Measurements from ENCODE around the gene TMEM201.

DNA sequence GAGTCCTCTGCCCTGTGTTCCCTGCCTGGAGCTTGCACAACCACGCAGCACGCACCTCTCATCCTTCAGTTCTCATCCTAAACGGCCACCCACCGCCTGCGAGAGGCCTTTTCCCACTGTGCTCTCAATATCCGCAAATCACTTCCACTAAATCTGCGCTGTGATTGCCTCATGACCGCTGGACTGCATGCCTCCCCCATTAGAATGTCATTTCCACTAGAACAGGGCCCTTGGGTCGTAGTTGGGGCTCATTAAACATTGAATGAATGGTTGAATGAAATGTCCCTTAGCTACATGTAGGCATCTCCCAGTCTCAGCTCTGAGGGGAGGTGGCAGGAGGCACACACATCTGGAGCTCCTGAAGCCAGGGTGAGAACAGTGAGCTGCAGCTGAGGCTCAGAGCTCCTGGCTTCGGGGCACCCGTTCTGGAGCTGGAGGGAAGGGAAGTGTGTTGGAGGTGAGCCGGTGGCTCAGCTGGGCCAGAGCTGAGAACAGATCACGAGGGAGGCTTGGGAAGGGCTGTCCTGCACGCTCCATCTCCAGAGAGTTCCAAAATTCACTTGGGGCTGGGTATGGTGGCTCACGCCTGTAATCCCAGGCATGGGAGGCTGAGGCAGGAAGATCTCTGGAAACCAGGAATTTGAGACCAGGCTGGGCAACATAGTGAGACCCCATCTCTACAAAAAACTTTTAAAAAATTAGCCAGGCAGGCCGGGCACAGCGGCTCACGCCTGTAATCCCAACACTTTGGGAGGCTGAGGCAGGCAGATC, 30.4 kb downstream of the TMEM201 start:
- TF ChIP-seq POLR2A (IDR thresholded peaks at IDR 0.05; ENCODE audit: low read length) (no peak), GATA1 (IDR thresholded peaks at IDR 0.05; ENCODE audit: low read depth, low read length) (no peak)
